Measurements from ENCODE around the gene MFAP4. TPM values are rescaled to one million over a fixed set of nuclear protein-coding genes. Genes with fewer than 3 reads are reported as not detected.

MFAP4 gene
- total RNA-seq, 3 donors from 2014 or later, result 19.0 to 127 (median 44.2) TPM

- H3K4me3 ChIP-seq, result no peak overlapping the region
- no peaks in the 10 kb centered on the region for H3K9me3 ChIP-seq
- no peaks in the 10 kb centered on the region for H3K36me3 ChIP-seq (ENCODE audit: low read depth)
- no peak for ATAC-seq
- no peak for DNase-seq
- TF ChIP-seq, protein P1, sequence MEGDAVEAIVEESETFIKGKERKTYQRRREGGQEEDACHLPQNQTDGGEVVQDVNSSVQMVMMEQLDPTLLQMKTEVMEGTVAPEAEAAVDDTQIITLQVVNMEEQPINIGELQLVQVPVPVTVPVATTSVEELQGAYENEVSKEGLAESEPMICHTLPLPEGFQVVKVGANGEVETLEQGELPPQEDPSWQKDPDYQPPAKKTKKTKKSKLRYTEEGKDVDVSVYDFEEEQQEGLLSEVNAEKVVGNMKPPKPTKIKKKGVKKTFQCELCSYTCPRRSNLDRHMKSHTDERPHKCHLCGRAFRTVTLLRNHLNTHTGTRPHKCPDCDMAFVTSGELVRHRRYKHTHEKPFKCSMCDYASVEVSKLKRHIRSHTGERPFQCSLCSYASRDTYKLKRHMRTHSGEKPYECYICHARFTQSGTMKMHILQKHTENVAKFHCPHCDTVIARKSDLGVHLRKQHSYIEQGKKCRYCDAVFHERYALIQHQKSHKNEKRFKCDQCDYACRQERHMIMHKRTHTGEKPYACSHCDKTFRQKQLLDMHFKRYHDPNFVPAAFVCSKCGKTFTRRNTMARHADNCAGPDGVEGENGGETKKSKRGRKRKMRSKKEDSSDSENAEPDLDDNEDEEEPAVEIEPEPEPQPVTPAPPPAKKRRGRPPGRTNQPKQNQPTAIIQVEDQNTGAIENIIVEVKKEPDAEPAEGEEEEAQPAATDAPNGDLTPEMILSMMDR (IDR thresholded peaks at IDR 0.05), result no peak
- peaks cover 31% of the 10 kb centered on the region for H3K4me1 ChIP-seq (ENCODE audit: low read depth)
- intact Hi-C loops (cut with DNase I, micrococcal nuclease), result no loop called here
These were observed 15.2 kb upstream of the MFAP4 start for GRCh38 chr17:19402171-19402570.

DNA sequence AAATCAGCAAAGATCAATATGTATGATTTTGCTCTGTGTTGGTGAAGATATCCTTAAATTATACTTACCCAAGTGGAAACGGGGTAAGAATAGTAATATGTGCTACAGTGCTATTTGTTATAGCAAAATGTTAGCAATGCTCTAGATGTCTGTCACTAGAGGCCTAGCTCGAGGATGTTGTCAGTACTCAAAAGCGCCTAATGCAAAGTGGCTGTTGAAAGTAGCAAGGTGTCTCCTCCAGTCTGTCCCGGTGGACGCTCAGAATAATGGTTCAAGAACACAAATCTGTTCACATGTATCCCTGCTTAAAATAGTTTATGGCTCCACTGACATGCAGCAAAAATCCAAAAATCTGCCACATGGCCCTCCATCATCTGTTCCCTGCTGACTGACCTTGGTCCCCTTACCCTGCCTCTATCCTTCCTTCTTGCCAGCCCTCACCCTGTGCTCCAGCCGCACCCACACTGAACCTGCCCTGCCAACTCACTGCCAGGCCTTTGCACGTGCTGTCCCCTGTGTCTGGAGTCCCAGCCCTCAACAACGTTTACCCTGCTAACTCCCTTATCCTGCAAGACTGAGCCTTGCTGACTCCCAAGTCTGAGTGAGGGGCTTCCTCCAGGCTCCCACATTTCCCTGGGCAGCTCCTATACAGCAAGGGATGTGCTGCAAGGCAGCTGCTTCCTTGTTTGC is 14.5 kb upstream of the MFAP4 start:
- H3K9me3 ChIP-seq, result no peaks in the 10 kb centered on the region
- peaks cover 38% of the 10 kb centered on the region for H3K4me1 ChIP-seq (ENCODE audit: low read depth)
- intact Hi-C loops (cut with DNase I, micrococcal nuclease), result no loop called here
- ATAC-seq (peak; percentile 62), DNase-seq (peak; percentile 73 to 82 (median 80))
- TF ChIP-seq, protein P1 (IDR thresholded peaks at IDR 0.05), result no peak
- H3K36me3 ChIP-seq (ENCODE audit: low read depth), result no peaks in the 10 kb centered on the region
- no peak overlapping the region for H3K4me3 ChIP-seq

GRCh38 chr17:19399750-19400450 is 12.9 kb upstream of the MFAP4 start:
- Histone ChIP-seq H3K9me3 (no peaks in the 10 kb centered on the region), H3K4me1 (ENCODE audit: low read depth) (peaks cover 38% of the 10 kb centered on the region), H3K36me3 (ENCODE audit: low read depth) (no peaks in the 10 kb centered on the region), H3K4me3 (no peak overlapping the region)
- TF ChIP-seq, protein P1 (IDR thresholded peaks at IDR 0.05), result no peak
- ATAC-seq (no peak), DNase-seq (no peak)
- intact Hi-C loops (cut with DNase I, micrococcal nuclease), result no loop called here

GRCh38 chr17:19398301-19399181 is 11.6 kb upstream of the MFAP4 start:
- no peaks in the 10 kb centered on the region for H3K36me3 ChIP-seq (ENCODE audit: low read depth)
- H3K4me3 ChIP-seq, result no peak overlapping the region
- H3K9me3 ChIP-seq, result no peaks in the 10 kb centered on the region
- peaks cover 38% of the 10 kb centered on the region for H3K4me1 ChIP-seq (ENCODE audit: low read depth)
- ATAC-seq (peak; percentile 83), DNase-seq (peak; percentile 80 to 90 (median 82))
- TF ChIP-seq, protein P1 (IDR thresholded peaks at IDR 0.05), result no peak
- intact Hi-C loops (cut with DNase I, micrococcal nuclease), result no loop called here

GRCh38 chr17:19397556-19398041 is 10.6 kb upstream of the MFAP4 start:
- H3K4me3 ChIP-seq, result no peak overlapping the region
- intact Hi-C loops (cut with DNase I, micrococcal nuclease), result no loop called here
- no peaks in the 10 kb centered on the region for H3K9me3 ChIP-seq
- DNase-seq (peak in 2 of 3 donors; percentile 68 to 69), ATAC-seq (peak; percentile 69)
- peaks cover 36% of the 10 kb centered on the region for H3K4me1 ChIP-seq (ENCODE audit: low read depth)
- TF ChIP-seq, protein P1 (IDR thresholded peaks at IDR 0.05), result no peak
- no peaks in the 10 kb centered on the region for H3K36me3 ChIP-seq (ENCODE audit: low read depth)

All from mucosa of descending colon (tissue), 3 donors.